ENCODE measurements around the gene SNRNP25. TPM values are rescaled to one million over a fixed set of nuclear protein-coding genes. Genes with fewer than 3 reads are reported as not detected.
A peak's percentile ranks its signal among the peaks of the same experiment; 100 is the strongest.

Gene SNRNP25
- total RNA-seq, 1 experiment from 2014 or later = 39.0 TPM

DNA sequence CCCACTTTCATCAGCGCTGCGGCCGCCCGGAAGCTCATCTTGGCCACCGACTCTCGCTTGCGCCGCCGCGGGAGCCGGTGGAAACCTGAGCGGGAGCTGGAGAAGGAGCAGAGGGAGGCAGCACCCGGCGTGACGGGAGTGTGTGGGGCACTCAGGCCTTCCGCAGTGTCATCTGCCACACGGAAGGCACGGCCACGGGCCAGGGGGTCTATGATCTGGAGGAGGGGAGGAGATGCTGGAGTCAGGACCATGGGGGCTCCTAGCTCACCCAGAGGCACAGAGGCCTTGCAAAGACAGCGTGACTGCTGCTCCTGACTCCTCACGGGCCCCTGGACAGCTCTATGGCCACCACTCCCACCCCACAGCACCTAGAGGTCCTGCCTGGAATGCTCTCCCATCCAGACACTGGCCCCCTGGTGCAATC is 9.4 kb downstream of the SNRNP25 start:
- no peak for DNase-seq (ENCODE audit: low read depth)

DNA sequence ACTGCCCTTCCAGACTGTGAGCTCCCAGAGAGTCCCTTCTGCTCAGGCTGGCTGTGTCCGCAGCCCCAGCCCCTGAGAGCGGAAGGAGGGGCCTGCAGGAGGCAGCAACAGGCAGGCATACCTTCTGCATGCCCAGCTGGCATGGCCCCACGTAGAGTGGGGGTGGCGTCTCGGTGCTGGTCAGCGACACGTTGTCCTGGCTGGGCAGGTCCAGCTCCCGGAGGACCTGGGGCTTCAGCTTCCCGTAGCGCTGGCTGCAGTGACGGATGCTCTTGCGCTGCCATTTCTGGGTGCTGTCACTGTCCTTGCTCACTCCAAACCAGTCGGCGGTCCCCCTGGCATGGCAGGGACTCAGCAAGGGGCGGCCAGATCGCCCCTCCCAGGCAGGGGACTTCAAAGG is 9.8 kb downstream of the SNRNP25 start:
- DNase-seq (ENCODE audit: low read depth) = no peak

DNA sequence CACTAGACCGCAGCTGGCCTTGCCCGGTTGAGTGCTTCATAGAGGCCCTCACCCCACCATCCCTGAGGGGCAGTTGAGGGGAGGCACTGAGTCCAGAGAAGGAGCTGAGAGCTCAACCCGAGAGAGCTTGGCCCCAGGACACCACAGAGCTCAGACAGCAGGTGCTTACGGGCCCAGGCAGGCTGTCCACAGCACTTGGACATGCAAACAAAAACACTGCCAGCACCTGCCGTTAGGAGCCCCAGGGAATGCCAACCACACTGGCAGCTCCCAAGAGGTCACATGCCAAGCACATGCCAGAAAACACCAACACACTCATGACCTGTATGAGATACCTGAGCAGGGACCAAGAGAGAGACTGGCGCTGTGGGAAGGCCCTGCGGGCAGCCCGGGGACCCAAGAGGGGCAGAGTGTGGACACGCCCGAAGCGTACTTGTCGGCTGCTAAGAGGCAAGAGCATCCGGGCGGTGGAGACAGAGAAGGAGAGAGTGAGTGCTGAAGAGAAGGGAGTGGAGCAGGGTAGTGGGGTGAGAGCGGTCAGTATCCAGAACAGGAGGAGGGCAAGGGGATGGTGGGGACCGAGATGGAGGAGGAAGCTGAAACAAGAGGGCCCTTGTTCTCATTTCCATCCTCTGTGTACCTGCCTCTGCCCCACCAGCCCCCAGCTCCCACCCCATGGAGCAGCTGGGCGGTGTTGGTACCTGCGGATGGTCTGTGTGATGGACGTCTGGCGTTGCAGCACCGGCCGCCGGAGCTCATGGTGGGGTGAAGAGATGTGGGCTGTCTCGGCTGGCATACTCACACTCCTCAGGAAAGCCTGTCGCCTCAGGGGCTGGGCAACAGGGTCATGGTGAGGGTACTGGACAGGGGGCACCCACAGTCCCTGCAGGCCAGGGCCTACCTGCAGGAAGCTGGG is 10.6 kb downstream of the SNRNP25 start:
- DNase-seq (ENCODE audit: low read depth) = no peak

DNA sequence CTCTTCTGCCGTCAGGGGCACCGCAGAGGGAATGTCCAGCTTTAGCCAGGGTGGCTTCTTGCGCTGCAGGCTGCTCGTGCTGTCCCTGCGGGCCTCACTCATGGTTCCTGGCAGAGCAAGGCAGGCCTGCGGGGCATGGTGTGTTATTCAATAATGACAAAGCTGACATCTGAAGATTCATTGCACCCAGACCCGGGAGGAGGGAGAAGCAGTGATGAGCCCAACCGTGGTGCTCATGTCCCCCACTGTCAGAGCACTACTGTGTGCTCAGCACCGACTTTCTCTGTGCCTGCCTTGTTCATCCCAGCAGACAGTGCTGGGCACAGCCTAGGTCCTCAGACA is 11.3 kb downstream of the SNRNP25 start:
- no peak for DNase-seq (ENCODE audit: low read depth)

DNA sequence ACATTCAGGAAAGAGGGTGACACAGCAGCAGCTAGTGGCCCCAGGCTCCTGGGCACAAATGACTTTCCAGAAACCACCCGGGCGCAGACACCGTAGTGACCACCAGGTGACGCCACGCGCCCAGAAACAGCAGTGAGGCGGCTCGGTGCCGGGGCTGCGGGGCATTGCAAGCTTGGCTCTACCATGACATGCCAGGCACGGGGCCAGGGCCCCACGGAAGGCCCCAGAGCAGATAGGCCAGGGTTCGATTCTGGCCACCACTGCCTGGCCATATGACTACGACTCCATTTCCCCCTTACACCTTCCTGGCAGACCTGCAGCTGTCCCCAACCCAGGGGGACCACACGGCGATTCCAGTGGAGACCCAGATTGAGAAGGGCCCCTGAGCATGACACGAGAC is 12.1 kb downstream of the SNRNP25 start:
- DNase-seq (ENCODE audit: low read depth) = peak; percentile 62

DNA sequence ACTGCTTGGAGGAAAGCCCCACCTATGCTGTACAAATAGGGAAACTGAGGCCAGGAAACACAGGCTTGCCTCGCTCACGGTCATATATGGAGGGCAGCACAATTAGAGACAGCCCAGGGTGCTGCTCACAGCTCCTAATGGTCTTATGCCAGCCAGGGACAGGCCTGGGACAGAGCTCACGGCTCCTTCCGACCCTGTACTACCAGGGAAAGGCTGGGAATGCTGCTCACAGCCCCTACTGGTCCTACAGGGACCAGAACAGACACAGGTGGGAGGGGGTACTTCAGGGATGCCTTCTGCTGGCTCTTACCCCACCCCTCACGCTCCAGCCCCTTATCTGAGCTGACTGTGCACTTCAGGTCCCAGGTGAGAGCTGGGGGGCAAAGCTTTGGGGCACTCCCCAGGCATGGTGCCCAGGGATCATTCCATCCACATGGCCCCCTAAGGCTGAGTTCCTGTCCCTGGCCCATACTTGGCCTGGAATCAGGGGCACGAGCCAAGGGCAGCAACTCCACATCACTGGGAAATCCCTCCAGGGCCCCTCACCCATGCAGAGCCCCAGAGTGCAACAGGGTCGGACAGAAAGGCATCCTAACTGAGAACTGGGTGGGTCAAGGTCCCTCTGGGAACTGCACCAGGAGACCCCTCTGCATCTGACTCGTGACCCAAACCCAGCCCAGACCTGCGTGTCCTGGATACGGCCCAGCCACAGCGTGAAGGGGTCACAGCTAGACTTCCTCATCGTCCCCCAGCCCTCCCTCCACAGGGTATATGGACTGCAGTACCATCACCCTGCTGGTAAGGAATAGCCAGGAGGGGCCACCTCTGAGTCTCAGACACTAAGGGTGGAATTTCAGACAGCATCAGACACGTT is 12.9 kb downstream of the SNRNP25 start:
- no peak for DNase-seq (ENCODE audit: low read depth)

DNA sequence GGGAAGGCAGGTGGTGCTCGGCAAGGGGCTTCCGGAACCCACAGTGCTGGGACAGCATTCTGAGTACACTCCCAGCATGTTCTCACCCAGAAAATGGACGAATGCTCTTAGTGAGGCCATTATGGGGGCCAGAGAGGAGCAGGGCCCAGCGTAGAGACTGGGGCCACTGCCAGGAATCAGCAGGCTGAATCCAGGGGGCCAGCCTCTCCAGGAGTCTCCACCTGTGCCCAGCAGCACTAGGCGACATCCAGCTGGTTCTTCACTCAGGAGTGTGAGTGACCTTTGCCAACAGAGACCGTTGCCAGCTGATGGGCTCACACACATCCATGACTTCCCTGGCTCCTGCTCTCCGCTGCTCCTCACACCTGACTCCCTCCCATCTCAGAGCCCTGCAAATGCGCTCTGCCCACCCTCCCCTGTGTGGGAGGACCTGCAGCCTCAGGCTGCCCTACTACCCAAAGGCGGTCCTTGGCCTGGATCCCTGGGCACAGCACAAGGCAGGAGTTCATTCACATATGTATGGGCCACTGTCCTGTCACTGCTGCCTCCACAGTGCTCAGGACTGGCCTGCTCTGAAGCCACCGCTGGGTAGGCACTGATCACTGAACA is 13.7 kb downstream of the SNRNP25 start:
- DNase-seq (ENCODE audit: low read depth) = no peak

DNA sequence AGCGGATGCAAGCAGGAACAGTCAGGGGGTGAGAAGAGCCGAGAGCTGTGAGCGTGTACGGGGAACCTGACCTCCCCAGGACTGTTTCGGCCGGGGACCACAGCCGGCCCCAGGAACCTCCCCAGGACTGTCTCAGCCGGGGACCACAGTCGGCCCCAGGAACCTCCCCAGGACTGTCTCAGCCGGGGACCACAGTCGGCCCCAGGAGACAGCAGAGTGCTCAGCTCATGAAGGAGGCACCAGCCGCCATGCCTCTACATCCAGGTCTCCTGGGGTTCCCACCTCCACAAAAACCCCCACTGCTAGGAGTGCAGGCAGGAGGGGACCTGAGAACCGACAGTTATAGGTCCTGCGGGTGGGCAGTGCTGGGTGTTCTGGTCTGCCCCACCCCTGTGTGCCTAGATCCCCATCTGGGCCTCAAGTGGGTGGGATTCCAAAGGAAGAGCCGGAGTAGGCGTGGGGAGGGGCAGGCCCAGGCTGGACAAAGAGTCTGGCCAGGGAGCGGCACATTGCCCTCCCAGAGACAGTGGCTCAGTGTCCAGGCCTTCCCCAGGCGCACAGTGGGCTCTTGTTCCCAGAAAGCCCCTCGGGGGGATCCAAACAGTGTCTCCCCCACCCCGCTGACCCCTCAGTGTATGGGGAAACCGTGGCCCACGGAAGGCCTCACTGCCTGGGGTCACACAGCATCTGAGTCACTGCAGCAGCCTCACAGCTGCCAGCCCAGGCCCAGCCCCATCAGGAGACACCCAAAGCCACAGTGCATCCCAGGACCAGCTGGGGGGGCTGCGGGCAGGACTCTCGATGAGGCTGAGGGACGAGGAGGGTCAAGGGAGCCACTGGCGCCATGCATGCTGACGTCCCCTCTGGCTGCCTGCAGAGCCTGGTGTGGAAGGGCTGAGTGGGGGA is 14.5 kb downstream of the SNRNP25 start:
- peak; percentile 84 for DNase-seq (ENCODE audit: low read depth)

DNA sequence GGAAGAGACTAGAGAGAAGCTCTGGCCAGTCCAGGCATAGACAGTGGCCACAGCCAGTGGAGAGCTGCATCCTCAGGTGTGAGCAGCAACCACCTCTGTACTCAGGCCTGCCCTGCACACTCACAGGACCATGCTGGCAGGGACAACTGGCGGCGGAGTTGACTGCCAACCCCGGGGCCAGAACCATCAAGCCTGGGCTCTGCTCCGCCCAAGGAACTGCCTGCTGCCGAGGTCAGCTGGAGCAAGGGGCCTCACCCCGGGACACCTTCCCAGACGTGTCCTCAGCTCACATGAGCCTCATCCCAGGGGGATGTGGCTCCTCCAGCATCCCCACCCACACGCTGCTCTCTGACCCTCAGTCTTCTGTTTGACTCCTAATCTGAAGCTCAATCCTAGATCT is 15.6 kb downstream of the SNRNP25 start:
- DNase-seq (ENCODE audit: low read depth) = no peak

DNA sequence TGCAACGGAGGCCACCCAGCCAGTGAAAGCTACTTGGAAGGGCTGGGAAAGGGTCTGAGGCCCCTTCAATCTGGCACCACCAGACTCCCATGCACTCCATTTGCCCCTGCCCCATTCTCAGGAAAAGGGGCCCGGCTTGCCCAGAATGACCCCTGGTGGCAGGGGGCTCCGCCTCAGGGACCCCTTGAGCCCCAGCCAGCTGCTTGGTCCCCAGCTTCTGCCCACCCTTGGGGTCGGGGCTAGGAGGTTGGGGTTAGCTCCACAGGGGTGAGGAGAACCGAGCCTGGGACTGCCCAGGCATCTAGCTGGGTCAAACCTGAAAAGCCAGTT is 17.5 kb downstream of the SNRNP25 start:
- no peak for DNase-seq (ENCODE audit: low read depth)

DNA sequence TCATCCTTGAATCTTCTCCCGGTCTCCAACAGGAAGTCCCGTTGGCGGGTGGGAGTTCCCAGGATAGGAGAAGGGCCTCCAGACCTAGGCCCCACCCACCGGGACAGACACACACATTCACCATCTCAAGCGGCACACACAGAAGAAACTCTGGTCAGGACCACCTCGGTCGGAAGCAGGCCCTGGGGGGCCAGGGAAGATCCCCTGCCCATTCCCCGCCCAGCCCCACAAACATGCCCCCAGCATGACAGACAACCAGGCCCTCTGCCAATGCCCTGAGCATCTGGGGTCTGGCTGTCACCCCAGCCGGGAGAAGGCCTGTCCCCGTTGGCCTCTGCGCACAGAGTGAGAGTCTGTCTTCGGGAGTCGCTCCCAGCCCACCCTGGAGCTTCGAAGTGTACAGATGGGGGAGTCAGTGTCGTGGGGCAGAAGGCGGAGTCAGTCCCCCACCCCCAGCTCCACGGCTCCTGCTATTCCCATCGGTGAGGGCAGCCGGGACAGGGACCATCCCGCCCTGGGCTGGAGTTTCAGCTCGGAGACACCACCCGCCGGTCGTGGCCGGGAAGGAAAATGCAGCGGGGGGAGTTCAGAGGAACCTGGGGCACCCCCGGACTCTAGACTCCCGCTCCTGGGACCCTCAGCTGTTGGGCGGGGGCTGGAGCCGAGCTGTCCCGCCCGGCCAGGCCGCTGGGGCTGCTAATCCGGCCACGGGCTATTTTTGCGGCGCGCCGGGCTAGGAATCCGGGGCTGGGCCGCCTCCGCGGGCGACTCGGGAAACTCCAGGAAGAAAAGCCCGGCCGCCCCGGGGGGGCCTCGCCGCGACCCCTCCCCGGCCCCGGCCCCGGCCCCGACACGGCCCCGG is 18.1 kb downstream of the SNRNP25 start:
- DNase-seq (ENCODE audit: low read depth) = peak; percentile 87

DNA sequence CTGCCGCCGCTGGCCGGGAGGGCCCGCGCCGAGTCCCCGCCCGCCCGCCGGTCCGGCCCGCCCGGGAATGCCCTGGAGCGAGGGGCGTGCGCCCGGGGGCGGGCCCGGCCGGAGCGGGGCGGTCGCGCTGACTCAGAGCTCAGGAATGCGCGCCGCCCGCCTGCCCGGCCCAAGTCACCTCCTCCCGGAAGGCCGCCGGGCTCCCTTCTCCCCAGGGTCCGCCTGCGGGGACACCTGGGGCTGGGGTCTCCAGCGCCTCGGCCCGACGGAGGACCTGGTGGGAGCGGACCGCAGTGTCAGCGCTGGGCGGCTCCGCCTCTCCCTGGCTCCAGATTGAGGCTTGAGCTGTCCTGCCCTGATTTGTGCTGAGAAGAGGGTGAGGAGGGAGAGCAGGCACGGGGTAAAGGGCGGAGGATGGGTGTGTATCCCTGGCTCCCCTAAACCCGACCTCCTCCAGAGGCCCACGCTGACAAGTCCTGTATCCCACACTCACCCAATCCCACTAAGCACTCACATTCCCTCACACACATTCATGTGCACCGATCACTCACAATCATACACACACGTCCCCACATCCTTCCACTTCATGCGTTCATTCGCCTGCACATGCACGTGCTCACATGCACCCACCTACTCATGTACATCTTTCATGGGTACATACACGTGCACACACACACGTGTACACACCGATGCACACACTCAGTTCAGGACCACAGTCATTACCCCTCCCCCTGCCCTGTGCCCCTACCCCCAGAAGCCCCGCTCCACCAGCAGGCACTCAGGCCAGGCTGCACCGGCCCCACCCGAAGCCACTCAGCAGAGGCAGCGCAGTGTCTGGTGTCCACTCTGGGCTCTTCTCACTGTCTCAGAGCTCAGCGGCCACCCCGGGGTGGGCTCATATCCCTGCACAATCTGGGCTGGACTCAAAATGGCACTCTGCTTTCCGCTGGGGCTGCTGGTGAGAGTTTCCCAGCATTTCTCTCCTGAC is 19.2 kb downstream of the SNRNP25 start, which contains the start of gene RHBDF1:
Gene RHBDF1 (minus strand): TSS at position 71 of the 988 bp plus-strand sequence. CDS start 7,616 bp downstream, outside the sequence.
- DNase-seq (ENCODE audit: low read depth) = peak; percentile 56

DNA sequence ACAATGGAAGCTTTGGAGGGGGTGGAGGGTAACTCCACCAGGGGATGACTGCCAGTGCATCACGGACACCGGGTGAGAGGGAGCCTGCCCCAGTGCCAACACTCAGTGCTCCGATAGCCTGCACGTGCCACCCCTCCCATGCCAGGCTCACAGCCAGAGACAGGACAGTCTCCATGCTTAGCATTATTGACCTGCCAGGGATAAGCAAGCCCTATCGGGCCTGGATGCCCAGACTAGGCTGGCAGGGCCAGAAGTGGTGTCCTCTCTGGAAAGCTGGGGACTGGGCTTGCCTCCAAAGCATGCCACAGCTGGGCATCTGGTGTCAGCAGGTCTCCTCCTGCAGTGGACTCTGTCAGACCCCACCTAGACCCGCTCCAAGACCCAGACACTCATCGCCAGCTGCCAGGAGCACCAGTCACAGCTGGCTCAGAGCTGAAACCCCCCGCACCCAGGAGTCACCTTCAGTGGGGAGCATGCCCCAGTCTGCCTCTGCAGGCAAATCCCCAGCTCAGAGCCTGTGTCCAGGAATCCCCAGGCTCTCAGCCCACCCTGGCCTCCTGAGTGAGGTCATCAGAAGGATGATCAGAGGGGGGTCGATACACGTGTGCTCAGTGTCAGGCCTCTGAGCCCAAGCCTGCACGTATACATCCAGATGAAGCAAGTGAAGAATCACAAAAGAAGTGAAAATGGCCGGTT is 20.6 kb downstream of the SNRNP25 start:
- DNase-seq (ENCODE audit: low read depth) = no peak

DNA sequence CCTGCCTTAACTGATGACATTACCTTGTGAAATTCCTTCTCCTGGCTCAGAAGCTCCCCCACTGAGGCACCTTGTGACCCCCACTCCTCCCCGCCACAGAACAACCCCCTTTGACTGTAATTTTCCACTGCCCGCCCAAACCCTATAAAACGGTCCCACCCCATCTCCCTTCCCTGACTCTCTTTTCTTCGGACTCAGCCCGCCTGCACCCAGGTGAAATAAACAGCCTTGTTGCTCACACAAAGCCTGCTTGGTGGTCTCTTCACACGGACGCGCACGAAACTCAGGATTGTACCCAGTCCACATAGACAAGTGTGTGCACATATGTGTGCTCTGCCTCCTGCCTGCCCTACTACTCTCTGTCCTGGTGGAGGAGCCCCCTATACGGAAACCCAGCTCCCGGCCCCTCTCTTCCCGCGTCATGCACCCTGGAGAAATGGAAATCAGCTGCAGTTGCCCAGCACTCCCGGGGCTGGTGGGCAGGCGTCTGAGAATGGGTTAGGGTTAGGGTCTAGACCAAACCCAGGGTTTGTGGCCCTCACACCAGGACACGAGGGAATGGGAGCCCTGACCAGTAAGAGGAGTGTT is 21.2 kb downstream of the SNRNP25 start:
- no peak for DNase-seq (ENCODE audit: low read depth)

DNA sequence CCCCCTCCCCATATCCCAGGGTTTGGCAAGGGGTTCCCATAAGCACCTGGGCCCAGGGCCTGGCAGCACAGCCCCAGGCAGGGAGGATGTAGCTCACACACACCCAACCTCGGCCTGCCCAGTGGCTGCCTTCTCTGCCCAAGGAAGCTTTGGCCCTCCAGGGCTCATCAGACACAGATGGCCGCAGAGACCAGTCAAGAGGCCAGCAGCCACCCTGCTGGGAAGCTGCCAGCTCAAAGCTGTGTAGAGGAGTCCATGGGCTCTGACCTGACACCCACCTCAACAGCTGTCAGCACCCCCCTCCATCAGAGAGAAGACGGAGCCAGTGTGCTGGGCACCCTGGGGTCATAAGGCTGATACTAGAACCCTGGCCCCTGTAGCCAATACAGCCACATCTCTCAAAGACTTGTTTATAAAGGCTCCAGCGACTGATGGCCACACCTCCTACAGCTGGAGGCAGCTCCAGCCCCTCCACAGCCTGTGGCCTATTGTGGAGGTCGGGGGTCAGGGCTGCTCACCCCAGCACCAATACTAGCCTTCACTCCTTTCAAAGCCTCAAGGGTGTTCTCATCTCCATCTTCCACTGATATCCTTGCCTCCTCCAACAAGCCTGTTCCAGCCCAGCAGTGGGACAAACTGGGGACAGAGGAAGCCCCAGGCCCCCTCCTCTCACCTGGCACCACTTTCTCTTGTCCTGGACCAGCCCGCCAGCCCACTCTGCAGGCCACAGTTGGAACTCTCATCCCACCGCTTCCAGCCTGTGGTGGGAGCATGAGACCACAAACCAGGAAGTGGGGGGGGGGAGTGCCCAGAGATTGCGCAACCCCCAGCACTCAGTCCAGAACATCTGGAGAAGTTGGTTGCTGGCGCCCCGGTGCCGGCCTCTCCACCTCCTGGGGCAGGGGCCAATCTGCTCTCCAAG is 22.2 kb downstream of the SNRNP25 start:
- peak; percentile 91 for DNase-seq (ENCODE audit: low read depth)

DNA sequence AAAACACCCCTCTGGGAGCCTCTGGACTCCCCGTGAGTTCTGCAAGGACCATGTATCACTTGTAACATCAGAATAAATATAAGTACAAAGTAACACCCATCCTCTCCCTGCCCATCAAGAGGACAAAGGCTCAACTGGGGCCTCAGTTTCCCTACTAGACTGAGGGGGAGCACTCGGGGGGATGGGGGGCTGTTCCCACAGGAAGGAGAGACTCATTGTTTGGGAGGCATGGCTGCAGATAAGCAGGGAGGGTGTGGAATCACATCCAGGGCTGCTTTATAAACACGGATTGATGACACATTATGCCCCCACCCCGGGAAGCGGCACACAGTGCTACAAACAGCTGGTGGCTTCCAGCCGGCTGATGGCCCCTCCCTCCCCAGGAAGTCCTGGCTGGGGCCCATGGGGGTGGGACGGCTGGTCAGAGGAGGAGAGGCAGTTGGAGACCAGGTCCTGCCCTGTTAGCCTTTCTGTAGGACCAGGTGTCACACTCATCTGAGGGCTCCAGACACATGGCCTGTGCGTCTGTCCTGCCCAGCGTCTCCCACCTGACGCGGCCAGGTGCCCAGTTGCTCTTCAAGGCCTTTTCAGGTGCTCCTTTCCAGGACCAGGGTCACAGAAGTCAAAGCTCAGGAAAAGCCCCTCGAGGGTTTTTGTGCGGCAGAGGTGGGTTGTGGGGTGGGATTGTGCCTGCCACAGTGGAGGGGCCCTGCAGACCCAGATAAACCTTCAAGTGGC is 23.1 kb downstream of the SNRNP25 start:
- peak; percentile 92 for DNase-seq (ENCODE audit: low read depth)
